Endodermal cell (in vitro differentiated cells): ENCODE results near the gene HSPD1. TPM values are rescaled to one million over a fixed set of nuclear protein-coding genes. Genes with fewer than 3 reads are reported as not detected.

Source experiments
- DNase-seq: peaks from one replicate; pipeline ENCODE4 v3.0.0-alpha.2; 2017
- H3K27ac ChIP-seq: 2 replicates; pipeline ENCODE4 v1.5.1; 2013; ENCODE audit warnings: mild to moderate bottlenecking, low read depth, low read length, moderate library complexity
- H3K27me3 ChIP-seq: 2 replicates; pipeline ENCODE4 v1.6.1; 2013; ENCODE audit warnings: mild to moderate bottlenecking, low read length, moderate library complexity; ENCODE audit not compliant: insufficient read depth, control insufficient read depth, poor library complexity, severe bottlenecking
- H3K36me3 ChIP-seq: 2 replicates; pipeline ENCODE4 v1.7.0; 2013; ENCODE audit warnings: mild to moderate bottlenecking, low read length, moderate library complexity; ENCODE audit not compliant: control insufficient read depth, insufficient read depth
- H3K4me1 ChIP-seq: one replicate; pipeline ENCODE4 v1.7.0; 2013; ENCODE audit warnings: low read length; ENCODE audit not compliant: control insufficient read depth, insufficient read depth
- H3K4me3 ChIP-seq: 2 replicates; pipeline ENCODE4 v1.5.1; 2013; ENCODE audit warnings: mild to moderate bottlenecking, low read length, moderate library complexity
- H3K9ac ChIP-seq: 2 replicates; pipeline ENCODE4 v1.6.1; 2013; ENCODE audit warnings: mild to moderate bottlenecking, low read length, moderate library complexity; ENCODE audit not compliant: poor library complexity, severe bottlenecking; ENCODE audit errors: extremely low read depth
- H3K9me3 ChIP-seq: 2 replicates; pipeline ENCODE4 v1.6.1; 2013; ENCODE audit warnings: mild to moderate bottlenecking, low read length, moderate library complexity; ENCODE audit not compliant: control insufficient read depth
- H3K27ac Mint-ChIP-seq: 2 replicates; pipeline ENCODE4 v1.8.0; 2020; ENCODE audit warnings: mixed read lengths
- H3K27me3 Mint-ChIP-seq: 2 replicates; pipeline ENCODE4 v1.8.0; 2021; ENCODE audit warnings: mild to moderate bottlenecking, mixed read lengths; ENCODE audit not compliant: insufficient read depth
- H3K36me3 Mint-ChIP-seq: 2 replicates; pipeline ENCODE4 v1.8.0; 2020; ENCODE audit warnings: low read depth, mixed read lengths
- H3K4me1 Mint-ChIP-seq: 2 replicates; pipeline ENCODE4 v1.8.0; 2020; ENCODE audit warnings: mixed read lengths
- H3K4me3 Mint-ChIP-seq: 2 replicates; pipeline ENCODE4 v1.8.0; 2020; ENCODE audit warnings: mild to moderate bottlenecking, moderate library complexity, mixed read lengths
- H3K9me3 Mint-ChIP-seq: 2 replicates; pipeline ENCODE4 v1.8.0; 2020; ENCODE audit warnings: mild to moderate bottlenecking, mixed read lengths
- WGBS, 2 experiments: methylation state at CpG; one replicate each; pipeline versions ENCODE4 v1.1.5 to v1.1.7; 2013; ENCODE audit warnings: missing lambda C conversion rate in 2 of 2, mixed read lengths in 1 of 2; ENCODE audit not compliant: insufficient coverage in 1 of 2, insufficient read length in 1 of 2; 5-methylcytosine and 5-hydroxymethylcytosine counted together
- total RNA-seq, 2 donors: library from RNA; stranded (reverse); fragmentation: NEBNext Ultra II Directional in 1 of 2; extraction: Animal tissue kit (Norgen Biotek cat#: 25700) in 1 of 2; gene quantifications; 2 replicates in 1 of 2; 3 replicates in 1 of 2; pipeline ENCODE4 v1.2.1, GENCODE V29; 2021
- TF ChIP-seq, protein P1 (sequence below): fragments of 200-600 bp; sonication (generic); conservative IDR thresholded peaks from 2 replicates; pipeline ENCODE4 v1.5.0; 2021; ENCODE audit warnings: antibody characterized with exemption, mild to moderate bottlenecking

HSPD1 gene
- total RNA-seq, 2 donors from 2014 or later = 553 to 588 TPM

- Mint-ChIP-seq H3K36me3 (no peaks in the 10 kb centered on the region), H3K27ac (no peak overlapping the region), H3K27me3 (no peaks in the 10 kb centered on the region), H3K4me3 (no peak overlapping the region), H3K9me3 (no peaks in the 10 kb centered on the region), H3K4me1 (peaks cover 6% of the 10 kb centered on the region)
- H3K9me3 ChIP-seq = no peaks in the 10 kb centered on the region
- H3K27me3 ChIP-seq = no peaks in the 10 kb centered on the region
- H3K4me3 ChIP-seq = no peak overlapping the region
- no peaks in the 10 kb centered on the region for H3K36me3 ChIP-seq
- no peak overlapping the region for H3K9ac ChIP-seq
- TF ChIP-seq, protein P1, sequence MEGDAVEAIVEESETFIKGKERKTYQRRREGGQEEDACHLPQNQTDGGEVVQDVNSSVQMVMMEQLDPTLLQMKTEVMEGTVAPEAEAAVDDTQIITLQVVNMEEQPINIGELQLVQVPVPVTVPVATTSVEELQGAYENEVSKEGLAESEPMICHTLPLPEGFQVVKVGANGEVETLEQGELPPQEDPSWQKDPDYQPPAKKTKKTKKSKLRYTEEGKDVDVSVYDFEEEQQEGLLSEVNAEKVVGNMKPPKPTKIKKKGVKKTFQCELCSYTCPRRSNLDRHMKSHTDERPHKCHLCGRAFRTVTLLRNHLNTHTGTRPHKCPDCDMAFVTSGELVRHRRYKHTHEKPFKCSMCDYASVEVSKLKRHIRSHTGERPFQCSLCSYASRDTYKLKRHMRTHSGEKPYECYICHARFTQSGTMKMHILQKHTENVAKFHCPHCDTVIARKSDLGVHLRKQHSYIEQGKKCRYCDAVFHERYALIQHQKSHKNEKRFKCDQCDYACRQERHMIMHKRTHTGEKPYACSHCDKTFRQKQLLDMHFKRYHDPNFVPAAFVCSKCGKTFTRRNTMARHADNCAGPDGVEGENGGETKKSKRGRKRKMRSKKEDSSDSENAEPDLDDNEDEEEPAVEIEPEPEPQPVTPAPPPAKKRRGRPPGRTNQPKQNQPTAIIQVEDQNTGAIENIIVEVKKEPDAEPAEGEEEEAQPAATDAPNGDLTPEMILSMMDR = no peak
- no peak for DNase-seq
- WGBS, 2 experiments = 80 to 94% methylated on average over 4 to 25 of the region's 25 CpGs
- H3K4me1 ChIP-seq = no peaks in the 10 kb centered on the region
- no peak overlapping the region for H3K27ac ChIP-seq
Observed at GRCh38 chr2:197450465-197450864, 49.2 kb downstream of the HSPD1 start.

DNA sequence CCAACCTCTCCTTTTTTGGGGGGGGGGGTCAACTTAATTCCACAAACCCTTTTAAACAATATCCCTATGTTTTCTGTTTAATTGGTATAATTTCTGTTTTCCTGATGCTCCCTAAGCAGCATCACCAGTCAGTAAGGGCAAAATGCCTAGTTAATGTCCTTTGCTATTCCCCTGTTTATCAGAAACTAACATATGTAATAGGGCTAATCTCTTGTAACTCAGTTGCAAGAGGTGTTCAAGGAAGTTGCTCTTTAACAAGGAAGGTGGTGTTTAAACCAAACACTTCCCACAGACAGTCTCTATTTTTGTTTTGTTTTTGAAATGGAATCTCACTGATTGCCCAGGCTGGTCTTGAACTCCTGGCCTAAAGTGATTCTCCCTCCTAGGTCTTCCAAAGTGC lies 52.8 kb downstream of the HSPD1 start:
- H3K9me3 Mint-ChIP-seq = no peaks in the 10 kb centered on the region
- no peak overlapping the region for H3K27ac Mint-ChIP-seq
- DNase-seq = no peak
- H3K4me1 ChIP-seq = no peaks in the 10 kb centered on the region
- H3K27ac ChIP-seq = no peak overlapping the region
- no peak overlapping the region for H3K9ac ChIP-seq
- H3K36me3 Mint-ChIP-seq = no peaks in the 10 kb centered on the region
- no peaks in the 10 kb centered on the region for H3K36me3 ChIP-seq
- H3K27me3 ChIP-seq = no peaks in the 10 kb centered on the region
- TF ChIP-seq, protein P1 = no peak
- H3K27me3 Mint-ChIP-seq = no peaks in the 10 kb centered on the region
- no peaks in the 10 kb centered on the region for H3K9me3 ChIP-seq
- H3K4me3 Mint-ChIP-seq = no peak overlapping the region
- H3K4me3 ChIP-seq = no peak overlapping the region
- peaks cover 12% of the 10 kb centered on the region for H3K4me1 Mint-ChIP-seq

- no peaks in the 10 kb centered on the region for H3K36me3 Mint-ChIP-seq
- Histone ChIP-seq H3K27me3 (no peaks in the 10 kb centered on the region), H3K4me3 (no peak overlapping the region), H3K9me3 (no peaks in the 10 kb centered on the region), H3K36me3 (no peaks in the 10 kb centered on the region), H3K9ac (no peak overlapping the region), H3K27ac (no peak overlapping the region), H3K4me1 (no peaks in the 10 kb centered on the region)
- H3K27ac Mint-ChIP-seq = no peak overlapping the region
- no peaks in the 10 kb centered on the region for H3K9me3 Mint-ChIP-seq
- TF ChIP-seq, protein P1 = no peak
- H3K27me3 Mint-ChIP-seq = no peaks in the 10 kb centered on the region
- peaks cover 12% of the 10 kb centered on the region for H3K4me1 Mint-ChIP-seq
- no peak overlapping the region for H3K4me3 Mint-ChIP-seq
- no peak for DNase-seq
- 93% methylated on average over 1 of the region's 1 CpG; no CpG with 5 or more reads in 1 of the 2 experiments for WGBS, 2 experiments
Observed at GRCh38 chr2:197445746-197446145, 53.9 kb downstream of the HSPD1 start.
